GM10248 (cell line): ENCODE data around the gene MAN1B1.
"Not testable (repeated sequence)": the region's sequence is repeated elsewhere in the genome, so short reads cannot be mapped to it uniquely, and the experiment has no call there.

Source experiments
- CTCF ChIA-PET: fragments of 300-600 bp; sonication (Branson Sonifier 250); formaldehyde crosslinking; extraction: SDS; loops from one replicate; lab custom pipeline; 2021; ENCODE audit warnings: antibody characterized with exemption; lab: Yijun Ruan, JAX
- POLR2A ChIA-PET: fragments of 350-650 bp; sonication (Branson Sonifier 250); formaldehyde crosslinking; extraction: SDS; loops from one replicate; lab custom pipeline; 2020; ENCODE audit warnings: antibody characterized with exemption; lab: Yijun Ruan, JAX
- DNase-seq: peaks from one replicate; pipeline ENCODE4 v3.0.0; 2012; ENCODE audit errors: extremely low spot score
- TF ChIP-seq, protein P1 (sequence below): IDR thresholded peaks from 2 replicates; pipeline ENCODE4 v1.5.1; 2012; ENCODE audit warnings: mild to moderate bottlenecking, low read depth; ENCODE audit errors: extremely low read depth, missing control alignments, control extremely low read depth

MAN1B1 gene

DNA sequence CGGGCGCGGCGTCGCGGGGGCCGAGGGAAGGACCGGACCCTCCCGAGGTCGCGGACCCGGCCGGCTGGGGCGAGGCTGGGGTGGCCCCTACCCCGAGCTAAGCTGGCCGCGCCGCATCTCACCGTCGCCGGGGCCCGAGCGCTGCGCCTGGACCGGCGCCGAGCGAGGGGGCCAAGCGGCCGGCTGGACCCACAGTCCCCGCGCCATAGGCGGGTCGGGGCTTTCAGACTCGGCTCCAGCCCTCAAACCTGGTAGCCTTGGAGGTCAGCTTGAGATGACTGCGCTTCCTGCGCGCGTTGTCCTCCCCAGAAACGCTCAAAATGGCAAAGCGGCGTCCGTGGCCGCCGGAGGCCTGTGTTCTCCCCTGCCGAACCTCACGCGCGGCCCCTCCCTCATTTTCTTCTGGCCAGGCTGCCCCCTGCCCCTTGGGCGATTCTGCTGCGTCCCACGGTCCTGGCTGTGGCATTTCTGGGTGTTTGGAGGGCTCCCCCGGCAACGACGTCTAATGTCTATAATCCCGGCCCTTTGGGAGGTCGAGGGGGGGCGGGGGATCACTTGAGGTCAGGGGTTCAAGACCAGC lies 43.5 kb downstream of the MAN1B1 start:
- ChIA-PET POLR2A (interaction anchor here (0.9 to 1.6 kb wide), 6 partner anchors 21 to 114 kb away, joined by 3 to 15 read pairs (median 5); partner anchors contain the start of genes SSNA1, TPRN and TUBB4B), CTCF (interaction anchor here (0.7 to 2.6 kb wide), 9 partner anchors 11 to 293 kb away, joined by 3 to 19 read pairs (median 4); partner anchors contain the start of genes EXD3, RNF224 and TPRN)
- DNase-seq = no peak
- TF ChIP-seq, protein P1, sequence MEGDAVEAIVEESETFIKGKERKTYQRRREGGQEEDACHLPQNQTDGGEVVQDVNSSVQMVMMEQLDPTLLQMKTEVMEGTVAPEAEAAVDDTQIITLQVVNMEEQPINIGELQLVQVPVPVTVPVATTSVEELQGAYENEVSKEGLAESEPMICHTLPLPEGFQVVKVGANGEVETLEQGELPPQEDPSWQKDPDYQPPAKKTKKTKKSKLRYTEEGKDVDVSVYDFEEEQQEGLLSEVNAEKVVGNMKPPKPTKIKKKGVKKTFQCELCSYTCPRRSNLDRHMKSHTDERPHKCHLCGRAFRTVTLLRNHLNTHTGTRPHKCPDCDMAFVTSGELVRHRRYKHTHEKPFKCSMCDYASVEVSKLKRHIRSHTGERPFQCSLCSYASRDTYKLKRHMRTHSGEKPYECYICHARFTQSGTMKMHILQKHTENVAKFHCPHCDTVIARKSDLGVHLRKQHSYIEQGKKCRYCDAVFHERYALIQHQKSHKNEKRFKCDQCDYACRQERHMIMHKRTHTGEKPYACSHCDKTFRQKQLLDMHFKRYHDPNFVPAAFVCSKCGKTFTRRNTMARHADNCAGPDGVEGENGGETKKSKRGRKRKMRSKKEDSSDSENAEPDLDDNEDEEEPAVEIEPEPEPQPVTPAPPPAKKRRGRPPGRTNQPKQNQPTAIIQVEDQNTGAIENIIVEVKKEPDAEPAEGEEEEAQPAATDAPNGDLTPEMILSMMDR = no peak

GRCh38 chr9:137134191-137134590 lies 47.4 kb downstream of the MAN1B1 start:
- DNase-seq = no peak
- TF ChIP-seq, protein P1 = no peak
- ChIA-PET POLR2A (no interaction called here), CTCF (no interaction called here)

- POLR2A ChIA-PET, CTCF ChIA-PET, DNase-seq: not testable (repeated sequence)
These were observed 48.4 kb downstream of the MAN1B1 start for GRCh38 chr9:137135154-137135553.

DNA sequence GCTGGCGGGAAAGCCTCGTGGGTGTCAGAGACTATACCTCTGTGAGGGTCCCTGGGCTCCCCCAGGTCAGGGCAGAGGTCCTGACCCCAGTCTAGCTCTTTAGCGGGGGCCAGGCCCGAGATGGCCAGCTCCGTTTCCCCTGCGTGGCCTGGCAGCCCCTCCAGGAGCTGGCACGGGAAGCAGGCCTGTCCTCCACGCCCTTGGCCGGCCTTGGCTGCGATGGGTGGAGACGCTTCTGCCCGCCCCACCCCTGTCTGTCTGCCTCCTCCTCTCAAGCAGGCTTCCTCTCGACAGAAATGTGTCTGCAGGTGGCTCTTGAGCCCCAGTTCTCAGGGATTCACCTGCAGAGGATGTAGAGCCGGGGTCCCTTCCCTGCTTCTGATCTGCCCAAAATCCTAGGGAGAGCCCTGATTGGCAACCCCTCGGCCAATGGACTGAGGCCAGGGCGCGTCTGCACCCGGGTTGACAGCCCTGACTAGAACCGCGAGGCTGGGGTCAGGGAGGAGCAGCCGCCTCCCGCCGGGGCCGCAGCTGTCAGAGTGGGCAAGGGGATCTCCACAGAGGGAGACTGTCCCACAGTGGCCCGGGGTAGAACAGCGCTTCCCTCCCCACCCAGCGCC lies 49.6 kb downstream of the MAN1B1 start:
- no peak for DNase-seq
- POLR2A ChIA-PET = interaction anchor here (0.6 kb wide), 1 partner anchor 57 kb away, joined by 9 read pairs; no protein-coding TSS in a partner anchor

DNA sequence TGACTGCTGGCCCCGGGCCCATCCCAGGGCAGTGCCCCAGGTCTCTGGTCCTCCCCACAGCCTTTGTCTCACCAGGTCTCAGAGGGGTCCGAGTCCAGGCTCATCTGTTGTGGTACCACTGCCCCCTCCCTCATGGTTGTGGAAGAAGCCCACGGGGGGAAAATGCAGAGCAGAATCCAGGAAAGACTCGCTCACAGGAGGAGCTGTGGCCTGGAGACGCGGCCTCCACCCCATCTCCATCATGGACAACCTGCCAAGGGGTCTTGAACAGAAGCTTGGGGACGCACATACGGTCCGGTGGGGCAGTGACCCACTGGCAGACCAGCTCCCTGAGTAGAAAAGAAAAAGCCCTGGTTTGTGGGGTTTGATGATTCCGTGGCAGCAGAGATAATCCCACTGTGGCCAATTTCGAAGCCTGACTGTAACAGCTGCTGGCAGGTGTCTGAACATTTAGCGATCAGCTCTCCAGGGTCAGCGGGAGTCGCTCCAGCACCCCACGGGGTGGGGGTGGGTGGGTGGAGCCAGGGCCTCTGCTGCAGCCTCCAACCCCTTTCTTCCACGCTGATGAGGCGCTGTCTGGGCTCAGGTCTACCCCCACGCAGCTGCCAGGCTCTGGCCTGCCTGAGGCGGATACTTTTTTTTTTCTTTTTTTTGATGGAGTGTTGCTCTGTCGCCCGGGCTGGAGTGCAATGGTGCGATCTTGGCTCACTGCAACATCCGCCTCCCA lies 50.3 kb downstream of the MAN1B1 start:
- TF ChIP-seq, protein P1 = no peak
- DNase-seq = no peak
- ChIA-PET CTCF (interaction anchor here (0.7 to 2.0 kb wide), 3 partner anchors 41 to 100 kb away, joined by 3 to 6 read pairs (median 3); partner anchors contain the start of gene TPRN), POLR2A (interaction anchor here (0.6 kb wide), 1 partner anchor 57 kb away, joined by 9 read pairs; no protein-coding TSS in a partner anchor)

More for the DNA sequence above, 49.6 kb downstream of the MAN1B1 start:
- TF ChIP-seq, protein P1 = no peak
- CTCF ChIA-PET = interaction anchor here (0.7 to 2.0 kb wide), 3 partner anchors 40 to 100 kb away, joined by 3 to 6 read pairs (median 3); partner anchors contain the start of gene TPRN

- ChIA-PET CTCF (interaction anchor here (0.8 to 2.0 kb wide), 5 partner anchors 19 to 98 kb away, joined by 3 to 6 read pairs (median 3); partner anchors contain the start of gene SAPCD2), POLR2A (interaction anchor here (0.6 kb wide), 1 partner anchor 103 kb away, joined by 3 read pairs; the partner anchor contains the start of gene TUBB4B)
- no peak for DNase-seq
- TF ChIP-seq, protein P1 = no peak
These were observed 51.4 kb downstream of the MAN1B1 start for GRCh38 chr9:137138058-137138721.
